Activated CD8-positive, alpha-beta memory T cell treated with anti-CD3 and anti-CD28 coated beads for 24 hours (primary cell): Measurements from ENCODE around the gene RER1.
A peak's percentile ranks its signal among the peaks of the same experiment; 100 is the strongest.

ENCODE experiments used
- DNase-seq: peaks from one replicate; pipeline ENCODE4 v3.0.0-alpha.2; 2020

The RER1 gene

DNA sequence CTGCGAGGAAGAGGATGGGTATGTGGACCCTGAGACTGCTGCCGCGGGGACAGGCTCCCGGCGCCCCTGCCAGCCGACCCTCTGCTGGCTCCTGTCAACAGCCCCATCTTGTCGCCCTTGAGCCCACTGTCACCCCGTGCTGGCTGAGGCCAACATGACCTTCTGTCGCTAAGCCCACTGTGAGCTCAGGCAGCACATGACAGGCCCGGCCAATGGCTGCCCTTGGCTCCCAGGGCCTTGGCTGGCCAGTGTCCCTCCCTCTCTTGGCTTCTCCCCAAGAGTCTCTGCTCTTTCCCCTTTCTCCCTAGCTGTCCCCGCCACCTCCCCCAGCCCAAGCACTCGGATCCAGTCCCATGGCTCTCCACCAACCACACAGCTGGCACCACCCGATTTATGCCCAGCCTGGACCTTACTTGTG is 17.2 kb downstream of the RER1 start:
- no peak for DNase-seq

DNA sequence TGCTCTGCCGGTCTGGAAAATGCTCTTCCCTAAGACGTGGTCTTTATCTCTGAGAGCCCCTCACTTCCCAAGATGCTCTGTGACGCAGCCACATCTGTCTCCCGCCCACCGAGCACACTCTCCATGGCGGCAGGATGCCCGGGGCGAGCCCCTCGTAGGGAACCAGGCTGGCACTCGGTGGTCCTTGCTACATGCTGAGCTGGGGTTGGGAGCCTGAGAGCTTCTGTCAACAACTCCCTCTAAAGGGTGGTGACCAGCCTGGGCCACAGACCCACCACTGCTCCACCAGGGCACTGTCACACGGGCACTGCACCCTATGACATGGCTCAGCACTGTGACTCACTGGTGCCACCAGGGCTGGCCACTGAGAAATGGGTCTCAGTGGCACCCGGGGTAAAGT is 18.1 kb downstream of the RER1 start:
- no peak for DNase-seq

DNA sequence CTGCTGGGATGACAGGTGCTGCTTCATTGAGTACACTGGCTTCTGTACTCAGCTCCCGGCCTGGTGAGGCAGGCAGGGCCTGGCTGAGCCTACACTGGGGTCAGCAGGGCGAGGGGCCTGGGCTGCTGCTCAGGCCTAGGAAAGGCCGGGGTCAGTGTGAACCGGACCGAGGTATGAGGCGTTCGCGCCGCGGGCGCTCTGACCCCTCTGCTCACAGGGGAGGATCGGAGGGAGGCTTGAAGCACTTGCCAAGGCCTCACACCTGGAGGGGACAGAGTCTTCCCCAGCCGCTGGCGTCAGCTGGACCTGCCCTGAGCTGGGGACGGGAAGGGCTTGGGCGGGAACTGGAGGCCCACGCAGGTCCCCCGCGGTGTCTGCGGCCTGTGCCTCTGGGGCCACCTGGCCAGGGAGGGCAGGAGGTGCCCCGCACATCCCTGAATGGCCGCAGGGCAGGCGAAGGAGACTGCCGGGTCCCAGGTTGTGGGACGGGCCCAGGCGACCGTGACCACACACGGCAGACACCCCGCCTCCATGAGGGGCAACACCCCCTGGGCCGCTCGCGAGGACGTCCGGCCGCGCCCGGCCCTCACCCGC is 20.3 kb downstream of the RER1 start:
- no peak for DNase-seq

DNA sequence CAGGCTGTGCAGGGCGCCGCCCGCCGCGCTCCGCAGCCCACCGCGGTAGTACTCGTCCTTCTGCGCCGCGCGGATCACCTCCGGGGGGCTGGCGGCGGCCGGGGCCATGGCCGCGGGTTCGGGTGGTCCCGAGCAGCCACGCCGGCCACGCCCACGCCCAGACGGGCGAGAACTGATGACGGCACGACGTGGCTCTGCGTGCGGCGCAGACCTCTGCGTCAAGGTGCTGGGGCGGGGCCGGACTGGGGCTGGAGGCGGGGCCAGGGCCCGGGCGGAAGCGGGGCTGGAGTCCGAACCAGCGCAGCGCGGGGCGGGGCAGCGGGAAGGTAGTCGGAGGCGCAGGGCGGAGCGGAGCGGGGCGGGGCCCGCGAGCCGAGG is 20.7 kb downstream of the RER1 start, which contains the start of gene PEX10:
Gene PEX10 (minus strand): TSS at position 170 of the 378 bp plus-strand sequence. CDS start 62 bp downstream, at position 108.
- DNase-seq = peak; percentile 100

DNA sequence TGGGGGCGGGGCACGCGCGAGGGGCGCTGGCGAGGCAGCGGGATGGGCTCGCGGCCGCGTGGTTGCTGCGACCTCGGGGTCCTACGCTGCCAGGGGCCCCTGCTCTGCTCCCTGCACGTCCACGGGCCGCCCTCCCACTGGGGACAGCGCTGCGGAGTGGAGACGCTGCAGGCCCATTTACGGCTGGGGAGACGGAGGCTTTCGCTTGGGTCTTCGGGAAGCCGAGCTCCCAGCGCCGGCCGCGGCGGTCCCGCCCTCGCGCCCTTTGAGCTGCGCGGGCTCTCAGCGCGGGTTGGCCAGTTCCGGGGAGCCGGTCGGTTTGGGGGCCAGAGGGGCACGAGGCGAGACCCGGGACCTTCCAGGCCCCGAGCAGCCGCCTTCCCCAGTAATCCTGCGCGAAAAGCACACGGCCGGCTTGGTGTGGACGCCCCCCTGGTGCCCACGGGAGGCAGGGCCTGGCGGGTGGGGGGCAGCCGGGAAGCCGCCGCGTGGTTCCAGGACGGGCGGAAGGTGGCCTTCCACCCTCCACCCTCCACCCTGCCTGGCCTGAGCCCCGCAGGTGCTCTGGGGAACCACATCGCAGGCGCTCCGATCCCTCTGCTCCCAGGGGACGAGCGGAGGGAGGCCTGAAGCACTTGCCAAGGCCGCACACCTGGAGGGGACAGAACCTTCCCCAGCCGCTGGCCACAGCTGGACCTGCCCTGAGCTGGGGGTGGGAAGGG is 21.3 kb downstream of the RER1 start:
- peak; percentile 81 for DNase-seq

DNA sequence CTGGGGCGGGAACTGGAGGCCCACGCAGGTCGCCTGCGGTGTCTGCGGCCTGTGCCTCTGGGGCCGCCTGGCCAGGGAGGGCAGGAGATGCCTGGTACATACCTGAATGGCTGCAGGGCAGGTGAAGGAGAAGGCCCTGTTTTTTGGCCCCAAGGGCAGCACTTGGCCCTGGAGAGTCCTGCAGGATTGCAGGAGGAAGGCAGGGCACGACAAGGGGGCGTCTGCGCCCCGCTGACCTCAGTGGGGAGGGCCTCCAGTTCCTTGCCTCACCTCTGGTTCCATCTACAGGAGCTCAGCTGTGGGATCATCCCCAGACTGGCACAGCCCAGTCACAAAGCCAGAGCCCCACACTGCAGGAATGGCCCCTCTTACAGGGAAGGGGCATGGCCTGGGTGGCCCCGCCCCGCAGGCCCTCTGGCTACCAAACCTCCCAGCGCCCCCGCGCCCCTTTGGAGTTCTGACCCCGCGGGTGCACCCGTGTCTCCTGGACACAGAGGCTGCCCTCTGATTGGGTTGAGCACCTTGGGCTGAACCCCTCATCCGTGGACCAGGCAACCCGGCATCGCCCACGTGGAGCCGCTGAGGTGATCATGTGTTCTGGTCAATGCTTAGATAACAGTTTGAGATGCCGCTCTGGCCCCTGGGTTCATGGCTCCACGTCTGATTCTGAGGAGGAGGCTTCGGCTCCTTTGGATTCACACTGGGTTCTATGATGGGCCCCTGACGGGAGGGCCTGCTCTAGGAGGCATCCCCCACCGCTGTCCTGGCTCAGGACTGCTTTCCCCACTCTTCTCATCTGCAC is 22.1 kb downstream of the RER1 start:
- peak; percentile 77 for DNase-seq

DNA sequence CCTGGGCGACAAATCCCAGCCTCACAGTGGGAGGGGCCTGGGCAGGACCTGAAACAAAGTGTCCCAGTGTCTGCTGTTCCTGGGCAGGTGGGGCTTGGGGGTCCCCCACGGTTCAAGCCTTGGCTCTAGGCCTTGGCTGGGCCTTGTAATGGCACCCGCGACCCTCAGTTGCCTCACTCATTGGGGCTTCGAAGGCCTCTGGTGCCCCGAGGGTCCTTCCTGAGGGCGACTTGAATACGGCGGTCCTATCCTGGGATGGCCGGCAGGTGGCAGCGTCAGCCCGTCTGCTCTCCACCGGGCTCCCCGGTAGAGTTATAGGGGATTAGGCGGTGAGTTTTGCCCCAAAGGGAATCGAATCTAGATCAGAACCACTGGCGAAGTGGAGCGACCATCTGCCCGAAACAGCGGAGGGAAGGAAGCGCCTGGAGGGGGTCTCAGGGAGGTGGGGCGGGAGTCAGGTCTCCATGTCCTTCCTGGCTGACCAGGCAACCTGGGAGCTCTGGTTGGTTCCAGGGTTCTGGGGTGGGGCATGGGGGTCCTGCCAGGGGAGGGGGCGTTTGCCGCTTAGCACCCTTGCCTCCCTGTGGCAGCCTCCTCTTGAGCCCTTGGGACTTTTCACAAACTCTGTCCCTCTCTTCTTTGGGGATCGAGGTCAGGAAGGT is 22.8 kb downstream of the RER1 start:
- DNase-seq = peak; percentile 93

DNA sequence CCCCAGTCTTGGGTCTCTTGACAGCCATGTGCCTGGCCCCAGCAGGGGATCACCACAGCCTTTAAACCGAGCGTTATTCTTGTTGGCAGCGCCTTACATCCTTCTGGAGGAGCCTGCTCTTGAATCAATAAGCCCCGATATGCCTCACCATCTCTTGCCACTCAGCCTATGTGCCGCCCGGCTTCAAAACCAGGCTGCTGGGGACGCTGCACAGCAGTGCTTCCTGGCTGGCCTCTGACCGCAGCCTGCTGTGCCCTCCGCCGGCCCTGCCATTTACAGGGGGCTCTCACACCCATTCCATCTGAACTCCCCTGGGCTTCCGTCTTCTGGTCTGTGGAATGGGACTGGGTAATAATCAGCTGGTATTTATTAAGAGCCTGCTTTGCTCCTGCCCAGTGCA is 23.7 kb downstream of the RER1 start:
- peak; percentile 67 for DNase-seq

DNA sequence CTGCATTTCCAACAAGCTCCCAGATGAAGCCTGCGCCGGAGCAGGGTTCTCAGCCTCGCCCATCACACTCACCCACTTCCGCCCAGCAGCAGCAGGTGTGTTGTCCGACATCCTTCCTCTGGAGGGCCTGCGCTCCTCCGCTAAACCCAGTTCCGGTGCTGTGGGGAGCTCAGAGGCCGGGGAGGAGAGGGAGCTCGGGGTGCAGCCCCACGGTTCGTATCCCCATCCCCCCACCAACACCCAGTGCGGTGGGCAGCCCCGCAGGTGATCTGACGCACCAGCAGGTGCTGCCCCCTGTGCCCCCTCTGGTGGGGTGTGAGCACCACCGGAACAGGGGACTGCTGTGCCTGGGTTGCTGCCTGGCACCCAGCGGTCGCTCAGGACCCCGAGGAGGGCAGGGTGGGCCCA is 24.2 kb downstream of the RER1 start:
- peak; percentile 77 for DNase-seq

DNA sequence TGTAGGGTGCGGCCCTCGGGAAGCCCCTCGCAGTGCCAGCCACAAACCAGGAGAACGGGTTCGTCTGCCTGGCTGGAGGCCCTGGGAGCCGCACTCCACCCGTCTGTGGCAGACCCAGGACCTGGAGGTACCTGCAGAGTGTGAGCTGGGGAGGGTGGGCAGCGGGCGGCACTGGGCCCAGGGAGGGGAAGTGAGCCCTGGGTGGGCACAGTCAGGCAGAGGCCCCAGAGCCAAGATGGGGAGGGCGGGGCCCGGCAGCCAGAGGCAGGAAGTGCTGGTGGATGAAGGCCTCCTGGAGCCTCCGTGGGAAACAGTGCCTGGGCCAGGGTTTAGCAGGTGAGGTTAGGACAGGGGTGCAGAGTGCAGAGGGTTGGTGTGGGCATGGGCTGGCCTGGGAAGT is 24.8 kb downstream of the RER1 start:
- DNase-seq = peak; percentile 71

DNA sequence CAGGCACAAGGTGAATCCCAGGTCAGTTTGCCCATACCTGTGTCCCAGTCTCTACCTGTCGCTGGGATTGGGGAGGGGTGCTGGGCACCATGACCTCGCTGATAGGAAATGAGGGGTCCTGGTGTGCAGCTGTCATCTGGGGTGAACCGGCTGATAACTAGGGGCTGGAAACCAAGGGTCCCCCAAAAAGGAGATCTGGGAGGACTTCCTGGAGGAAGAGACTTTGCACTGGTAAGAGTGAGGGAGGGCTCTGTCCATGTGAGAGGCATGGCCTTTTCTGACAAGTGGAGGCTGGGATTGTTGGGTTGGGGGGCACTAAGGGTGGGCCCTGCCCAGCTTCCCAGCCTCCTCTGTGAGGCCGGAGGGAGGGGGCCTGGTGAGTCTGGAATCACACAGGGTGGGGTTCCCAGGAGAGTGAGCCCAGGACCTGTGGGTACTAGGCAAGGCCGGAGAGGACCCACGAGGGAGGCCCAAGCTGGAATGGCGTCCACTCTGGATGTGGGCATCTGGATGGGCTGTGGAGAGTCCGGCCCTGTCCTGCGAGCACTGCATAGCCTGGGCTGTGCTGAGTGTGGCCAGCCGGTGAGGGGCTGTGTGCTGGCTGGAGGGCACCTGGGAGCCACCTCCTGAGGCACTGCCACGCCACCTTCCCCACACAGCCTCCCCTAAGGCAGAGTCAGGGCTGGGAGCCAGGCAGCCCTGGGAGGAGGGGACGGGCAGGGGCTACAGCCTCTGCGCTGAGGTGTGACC is 25.6 kb downstream of the RER1 start:
- no peak for DNase-seq

DNA sequence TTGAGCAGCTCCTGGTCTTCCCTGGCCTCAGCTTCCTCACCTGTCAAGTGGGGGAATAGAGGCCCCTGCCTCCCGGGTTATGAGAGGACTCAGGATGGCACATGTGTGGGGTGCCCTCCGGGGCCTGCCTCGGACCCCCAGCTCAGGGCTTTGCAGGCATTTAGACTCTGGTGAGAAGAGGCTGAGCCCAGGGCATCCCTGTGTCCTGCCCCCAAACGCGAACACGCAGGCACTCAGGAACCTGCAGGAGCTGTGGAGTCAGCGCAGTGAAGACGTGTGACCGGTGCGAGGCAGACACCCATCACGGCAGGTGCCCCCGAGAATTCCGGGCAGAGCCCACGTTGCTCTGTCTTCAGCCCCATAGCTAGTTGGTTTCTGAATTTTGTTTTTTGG is 26.2 kb downstream of the RER1 start:
- no peak for DNase-seq

DNA sequence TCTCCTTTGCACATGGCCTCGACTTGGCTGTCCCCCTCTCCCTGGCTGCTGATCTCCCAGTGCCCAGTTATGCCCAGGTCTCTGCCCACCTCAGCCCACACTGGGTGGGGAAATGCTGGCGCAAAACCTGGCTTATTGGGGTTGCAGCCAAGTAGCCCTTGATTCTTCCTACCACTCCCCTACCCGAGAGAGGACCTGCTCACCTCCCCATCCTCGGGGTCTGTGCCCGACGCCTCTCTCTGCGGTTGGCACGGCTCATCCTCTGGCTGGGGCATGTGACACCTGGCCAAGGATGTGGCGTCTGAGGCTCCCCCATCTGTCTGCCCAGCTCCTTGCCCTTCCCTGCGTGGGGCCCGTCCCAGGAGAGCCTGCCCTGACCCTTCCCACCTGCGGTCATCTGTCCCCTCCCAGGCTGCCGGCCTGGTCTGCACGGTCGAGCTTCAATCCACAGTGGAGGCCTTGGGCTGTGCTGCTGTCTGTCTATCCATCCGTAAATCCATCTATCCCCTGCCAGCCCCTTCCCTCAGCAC is 27.2 kb downstream of the RER1 start:
- no peak for DNase-seq

DNA sequence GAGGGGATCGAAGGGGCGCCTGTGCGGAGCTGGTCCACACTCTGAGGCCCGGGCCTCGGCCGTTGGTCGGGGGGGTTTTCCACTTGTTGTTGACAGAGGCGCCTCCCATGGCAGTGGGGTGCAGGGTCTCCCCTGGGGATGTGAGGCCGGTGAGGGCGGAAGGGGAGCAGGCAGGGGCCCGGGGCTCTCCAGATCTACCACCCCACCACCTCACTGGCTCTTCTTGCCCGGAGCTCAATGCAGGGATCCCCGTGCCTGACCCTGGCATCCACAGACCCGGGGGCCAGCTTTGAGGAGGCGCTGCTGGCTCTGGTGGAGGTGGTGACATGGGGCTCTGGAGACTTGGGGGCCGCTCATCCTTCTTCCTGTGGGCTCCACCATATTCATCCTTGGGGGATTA is 27.8 kb downstream of the RER1 start:
- DNase-seq = no peak

DNA sequence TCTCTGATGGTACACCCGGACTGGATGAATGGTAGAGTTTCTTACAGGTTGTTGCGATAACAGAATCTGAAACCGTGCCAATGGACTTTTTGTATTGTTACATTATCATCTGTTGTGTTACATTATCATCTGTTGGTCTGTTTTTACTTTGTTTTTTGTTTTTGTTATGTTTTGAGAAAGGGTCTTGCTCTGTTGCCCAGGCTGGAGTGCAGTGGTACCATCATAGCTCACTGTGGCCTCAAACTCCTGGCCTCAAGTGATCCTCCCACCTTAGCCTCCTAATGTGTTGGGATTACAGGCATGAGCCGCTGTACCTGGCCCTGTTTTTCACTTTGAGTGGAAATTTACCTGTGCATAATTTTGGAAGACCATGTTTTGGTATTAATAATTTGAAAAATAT is 30.9 kb downstream of the RER1 start:
- no peak for DNase-seq

DNA sequence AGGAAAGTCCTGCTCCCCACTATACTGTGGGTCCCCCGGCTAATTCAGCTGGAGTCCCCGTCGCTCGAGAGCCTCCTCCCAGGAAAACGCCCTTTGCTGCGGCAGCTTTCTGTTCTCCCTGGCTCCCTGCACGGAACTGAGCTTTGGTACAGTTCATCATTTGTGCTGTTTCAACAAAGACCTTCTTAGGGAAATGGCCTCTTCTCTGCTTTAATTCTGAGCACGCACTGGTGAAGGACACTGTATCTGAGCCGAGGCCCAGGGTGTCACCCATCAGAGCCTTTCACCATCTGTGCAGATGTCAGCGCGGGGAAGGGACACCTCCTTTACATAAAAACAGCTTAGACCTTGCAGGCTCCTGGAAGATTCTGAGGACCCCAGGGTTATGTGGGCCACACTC is 34.3 kb downstream of the RER1 start:
- DNase-seq = no peak

DNA sequence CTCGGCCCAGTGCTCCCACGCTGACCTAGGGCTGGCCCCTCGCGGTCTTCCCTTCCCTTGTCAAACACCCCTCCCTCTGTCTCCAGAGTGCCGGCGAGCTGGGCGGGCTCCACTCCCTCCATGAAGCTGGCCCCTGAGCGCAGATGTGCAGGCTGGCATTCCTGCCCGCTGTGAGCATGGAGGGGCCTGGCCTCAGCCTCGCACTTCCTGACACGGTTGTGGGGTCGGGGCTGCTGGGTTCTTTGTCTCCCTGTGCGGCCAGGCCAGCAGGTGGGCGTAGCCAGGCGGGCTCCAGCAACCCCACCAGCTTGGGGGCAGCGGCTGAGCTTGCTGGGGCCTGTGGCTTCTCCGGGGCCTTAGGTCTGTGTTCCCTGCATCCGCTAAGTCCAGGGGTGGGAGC is 34.9 kb downstream of the RER1 start:
- DNase-seq = no peak

DNA sequence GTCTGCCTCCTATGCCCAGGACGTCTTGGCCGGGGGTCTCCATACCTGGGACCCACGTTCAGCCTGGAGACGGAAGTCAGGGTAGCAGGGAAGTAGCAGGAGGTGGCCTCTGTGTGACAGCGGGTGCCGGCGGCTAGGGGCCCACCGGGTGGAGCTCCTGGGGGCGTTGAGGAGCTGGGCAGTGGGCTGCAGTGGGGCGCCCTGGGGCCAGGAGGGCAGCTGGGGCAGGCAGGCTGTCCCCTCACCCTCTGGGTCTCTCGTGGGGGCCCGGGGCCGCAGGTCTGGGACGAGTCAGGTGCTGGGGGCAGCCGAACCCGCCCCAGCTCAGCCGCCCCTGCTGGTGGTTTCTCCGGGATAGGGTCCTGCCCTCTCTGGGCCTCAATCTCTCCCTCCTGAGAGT is 35.4 kb downstream of the RER1 start:
- no peak for DNase-seq

DNA sequence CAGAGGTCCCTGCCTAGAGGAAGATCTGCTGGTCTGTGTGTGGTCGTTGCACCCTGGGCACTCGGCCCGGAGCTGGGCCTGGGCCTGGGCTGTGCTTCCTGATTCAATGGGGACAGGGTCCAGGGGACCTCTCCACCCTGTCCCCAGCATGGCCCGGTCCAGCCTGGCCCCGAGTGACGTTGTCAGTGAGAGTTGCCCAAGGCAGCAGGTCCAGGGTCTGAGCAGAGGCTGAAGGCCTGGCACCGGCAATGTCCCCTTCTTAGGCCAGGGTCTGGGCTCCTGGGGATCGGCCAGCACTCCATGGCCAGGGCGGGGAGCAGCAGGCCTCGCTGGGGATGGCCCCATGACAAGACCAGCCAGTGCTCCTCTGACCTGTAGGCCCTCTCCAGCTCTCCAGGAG is 36.3 kb downstream of the RER1 start:
- no peak for DNase-seq

DNA sequence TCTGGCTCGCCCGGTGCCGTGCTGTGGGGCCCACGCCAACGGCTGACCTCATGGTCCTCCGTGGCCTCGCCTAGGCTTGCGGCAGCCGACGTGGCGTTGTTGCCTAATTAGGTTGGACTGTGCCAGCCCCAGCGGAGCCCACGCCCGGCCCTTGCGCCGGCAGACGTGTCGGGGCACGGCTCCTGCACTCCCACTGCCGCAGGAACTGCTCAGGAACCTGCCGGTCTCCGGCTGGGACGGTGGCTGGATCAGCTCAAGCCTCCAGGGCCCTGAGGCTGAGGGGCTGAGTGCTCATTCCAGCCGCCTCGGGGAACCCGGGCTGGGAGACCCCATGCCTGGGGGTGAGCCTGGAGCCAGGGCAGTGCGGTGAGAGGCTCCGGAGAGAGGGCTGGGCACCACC is 36.8 kb downstream of the RER1 start:
- no peak for DNase-seq

DNA sequence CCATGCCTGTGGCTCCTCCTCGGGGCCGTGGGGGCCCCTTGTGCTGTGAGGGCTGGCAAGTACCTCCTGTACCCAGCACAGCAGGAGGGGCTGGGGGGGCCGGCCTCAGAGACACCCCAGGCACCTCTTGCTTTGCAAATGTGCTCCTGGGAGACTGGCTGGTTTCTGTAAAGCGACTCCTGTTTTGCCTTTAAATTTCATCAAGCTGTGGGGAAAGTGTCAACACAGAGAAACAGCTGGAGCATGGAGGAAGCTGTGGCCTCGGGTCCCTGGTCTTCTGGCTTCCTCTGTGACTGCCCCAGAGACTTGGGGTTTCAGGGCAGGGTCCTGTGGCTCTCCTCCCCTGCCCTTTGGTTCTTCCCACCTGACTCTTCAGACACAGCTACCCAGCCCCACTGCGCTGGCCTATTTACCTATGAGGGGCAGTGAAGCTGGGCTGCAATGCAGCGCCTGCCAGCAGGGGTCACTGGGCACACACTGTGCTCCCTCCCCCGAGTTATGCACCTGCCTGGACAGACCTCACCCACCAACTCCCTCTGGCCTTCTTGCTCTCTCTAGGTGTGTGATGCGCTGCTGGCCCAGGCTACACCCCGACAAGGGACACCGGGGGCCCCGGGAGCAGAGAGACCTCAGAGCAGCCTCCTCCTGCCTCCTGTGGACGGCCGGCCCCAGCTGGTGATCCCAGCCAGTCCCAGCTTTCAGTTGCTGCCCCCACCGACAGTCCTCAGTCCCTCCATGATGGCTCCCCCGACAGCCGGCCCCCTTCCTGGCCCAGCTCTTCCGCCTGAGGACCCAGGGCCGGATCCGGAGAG is 38.3 kb downstream of the RER1 start:
- no peak for DNase-seq

DNA sequence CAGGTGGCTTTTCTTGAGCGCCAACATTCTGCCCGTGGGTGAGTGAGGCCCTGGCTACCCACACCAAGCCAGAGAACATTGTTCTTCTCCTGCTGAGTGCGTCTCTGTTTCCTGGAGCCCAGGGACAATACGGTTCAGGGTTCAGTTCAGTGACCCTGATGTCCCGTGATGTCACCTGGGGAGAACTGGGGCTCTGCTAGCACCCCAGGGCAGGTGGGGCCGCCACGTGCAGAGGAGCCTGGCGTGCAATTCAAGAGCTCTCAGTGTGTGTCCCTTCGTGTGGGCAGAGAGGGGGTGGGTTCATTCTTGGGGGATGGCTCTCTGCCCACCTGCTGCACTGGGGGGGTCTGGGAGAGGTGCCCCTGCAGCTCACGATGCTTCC is 38.9 kb downstream of the RER1 start:
- DNase-seq = no peak
